OCI-LY3 (cell line): ENCODE data around the gene RIPK4.

Source experiments
- H2AFZ ChIP-seq: fragments of 200-600, 300-600 bp; shearing (Covaris generic); 2 replicates; pipeline ENCODE4 v1.6.0; 2014; ENCODE audit warnings: antibody characterized with exemption, low read depth, low read length
- H3K27ac ChIP-seq: fragments of 200-600, 300-600 bp; sonication (generic); 2 replicates; pipeline ENCODE4 v1.5.1; 2014; ENCODE audit warnings: mild to moderate bottlenecking, low read length, moderate library complexity, mixed read lengths
- H3K27me3 ChIP-seq: fragments of 200-600, 300-600 bp; sonication (generic); 2 replicates; pipeline ENCODE4 v1.6.1; 2014; ENCODE audit warnings: low read depth, low read length, mixed read lengths
- H3K36me3 ChIP-seq: fragments of 200-600, 300-600 bp; sonication (generic); replicated peaks from 2 replicates; pipeline ENCODE3; 2014; ENCODE audit warnings: low read depth, low read length, mixed read lengths
- H3K4me1 ChIP-seq: fragments of 300-600, 200-600 bp; sonication (generic); 2 replicates; pipeline ENCODE4 v1.6.1; 2014; ENCODE audit warnings: low read length, mixed read lengths
- H3K4me2 ChIP-seq: fragments of 200-600, 300-600 bp; sonication (generic); 2 replicates; pipeline ENCODE4 v1.6.1; 2014; ENCODE audit warnings: low read length, mixed read lengths
- H3K4me3 ChIP-seq: fragments of 300-600, 200-600 bp; sonication (generic); 2 replicates; pipeline ENCODE4 v1.5.1; 2014; ENCODE audit warnings: antibody characterized with exemption, mild to moderate bottlenecking, low read length, moderate library complexity
- H3K79me2 ChIP-seq: fragments of 300-600, 200-600 bp; shearing (Covaris generic); 2 replicates; pipeline ENCODE4 v1.6.1; 2014; ENCODE audit warnings: mild to moderate bottlenecking, low read length, mixed read lengths
- H3K9ac ChIP-seq: fragments of 300-600, 200-600 bp; shearing (Covaris generic); 2 replicates; pipeline ENCODE4 v1.6.0; 2014; ENCODE audit warnings: mild to moderate bottlenecking, low read length, moderate library complexity
- H3K9me3 ChIP-seq: fragments of 200-600, 300-600 bp; shearing (Covaris generic); 2 replicates; pipeline ENCODE4 v1.6.1; 2014; ENCODE audit warnings: low read length, mixed read lengths; ENCODE audit not compliant: insufficient read depth
- H4K20me1 ChIP-seq: fragments of 200-600, 300-600 bp; sonication (generic); 2 replicates; pipeline ENCODE4 v1.6.1; 2016; ENCODE audit warnings: low read length, mixed read lengths; ENCODE audit not compliant: insufficient read depth
- EZH2phosphoT487 ChIP-seq: fragments of 200-600 bp; shearing (Covaris generic); IDR thresholded peaks from 2 replicates; pipeline ENCODE4 v1.6.1; 2018; ENCODE audit warnings: antibody characterized with exemption, mixed run types, low read depth
- TF ChIP-seq, protein P1 (sequence below): fragments of 200-600, 300-600 bp; sonication (generic); IDR thresholded peaks from 2 replicates; pipeline ENCODE4 v1.5.1; 2014; ENCODE audit warnings: antibody characterized with exemption, low read length, low read depth

The RIPK4 gene

GRCh38 chr21:41806773-41807172 lies 39.9 kb upstream of the RIPK4 start:
- no peaks in the 10 kb centered on the region for H3K9me3 ChIP-seq
- no peak overlapping the region for H3K9ac ChIP-seq
- TF ChIP-seq, protein P1, sequence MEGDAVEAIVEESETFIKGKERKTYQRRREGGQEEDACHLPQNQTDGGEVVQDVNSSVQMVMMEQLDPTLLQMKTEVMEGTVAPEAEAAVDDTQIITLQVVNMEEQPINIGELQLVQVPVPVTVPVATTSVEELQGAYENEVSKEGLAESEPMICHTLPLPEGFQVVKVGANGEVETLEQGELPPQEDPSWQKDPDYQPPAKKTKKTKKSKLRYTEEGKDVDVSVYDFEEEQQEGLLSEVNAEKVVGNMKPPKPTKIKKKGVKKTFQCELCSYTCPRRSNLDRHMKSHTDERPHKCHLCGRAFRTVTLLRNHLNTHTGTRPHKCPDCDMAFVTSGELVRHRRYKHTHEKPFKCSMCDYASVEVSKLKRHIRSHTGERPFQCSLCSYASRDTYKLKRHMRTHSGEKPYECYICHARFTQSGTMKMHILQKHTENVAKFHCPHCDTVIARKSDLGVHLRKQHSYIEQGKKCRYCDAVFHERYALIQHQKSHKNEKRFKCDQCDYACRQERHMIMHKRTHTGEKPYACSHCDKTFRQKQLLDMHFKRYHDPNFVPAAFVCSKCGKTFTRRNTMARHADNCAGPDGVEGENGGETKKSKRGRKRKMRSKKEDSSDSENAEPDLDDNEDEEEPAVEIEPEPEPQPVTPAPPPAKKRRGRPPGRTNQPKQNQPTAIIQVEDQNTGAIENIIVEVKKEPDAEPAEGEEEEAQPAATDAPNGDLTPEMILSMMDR, result no peak
- no peak for TF ChIP-seq EZH2phosphoT487
- no peaks in the 10 kb centered on the region for H3K79me2 ChIP-seq
- H3K36me3 ChIP-seq, result peaks cover 3% of the 10 kb centered on the region
- no peak overlapping the region for H3K4me2 ChIP-seq
- no peaks in the 10 kb centered on the region for H3K4me1 ChIP-seq
- H4K20me1 ChIP-seq, result no peaks in the 10 kb centered on the region
- no peak overlapping the region for H2AFZ ChIP-seq
- H3K27ac ChIP-seq, result no peak overlapping the region
- H3K4me3 ChIP-seq, result no peak overlapping the region
- no peaks in the 10 kb centered on the region for H3K27me3 ChIP-seq

DNA sequence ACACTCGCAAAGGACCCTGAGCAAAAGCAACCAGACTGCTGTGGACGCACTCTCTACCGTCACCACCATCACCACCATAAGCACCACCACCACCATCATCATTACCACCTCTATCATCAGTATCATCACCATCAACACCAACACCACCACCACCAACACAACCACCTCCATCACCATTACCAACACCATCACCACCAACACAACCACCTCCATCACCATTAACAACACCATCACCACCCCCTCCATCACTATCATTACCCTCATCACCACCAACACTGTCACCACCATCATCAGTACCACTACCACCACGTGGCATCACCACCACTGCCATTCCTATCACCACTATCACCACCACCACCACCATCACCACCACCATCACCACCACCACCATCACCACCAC lies 38.8 kb upstream of the RIPK4 start:
- Histone ChIP-seq H3K9me3 (no peaks in the 10 kb centered on the region), H3K4me1 (no peaks in the 10 kb centered on the region), H3K4me2 (no peak overlapping the region), H2AFZ (no peak overlapping the region), H3K36me3 (peaks cover 3% of the 10 kb centered on the region), H3K9ac (no peak overlapping the region), H4K20me1 (no peaks in the 10 kb centered on the region), H3K27me3 (no peaks in the 10 kb centered on the region), H3K4me3 (no peak overlapping the region), H3K27ac (no peak overlapping the region), H3K79me2 (no peaks in the 10 kb centered on the region)
- TF ChIP-seq, protein P1, result no peak
- TF ChIP-seq EZH2phosphoT487, result no peak

- no peak overlapping the region for H3K27ac ChIP-seq
- H3K79me2 ChIP-seq, result no peaks in the 10 kb centered on the region
- H3K36me3 ChIP-seq, result peaks cover 3% of the 10 kb centered on the region
- H2AFZ ChIP-seq, result no peak overlapping the region
- H3K9ac ChIP-seq, result no peak overlapping the region
- no peaks in the 10 kb centered on the region for H3K27me3 ChIP-seq
- no peaks in the 10 kb centered on the region for H3K9me3 ChIP-seq
- no peak overlapping the region for H3K4me3 ChIP-seq
- no peaks in the 10 kb centered on the region for H3K4me1 ChIP-seq
- no peaks in the 10 kb centered on the region for H4K20me1 ChIP-seq
- H3K4me2 ChIP-seq, result no peak overlapping the region
- TF ChIP-seq, protein P1, result no peak
- no peak for TF ChIP-seq EZH2phosphoT487
Observed at GRCh38 chr21:41805038-41805437, 38.2 kb upstream of the RIPK4 start.

GRCh38 chr21:41804381-41804780 lies 37.5 kb upstream of the RIPK4 start:
- Histone ChIP-seq H3K36me3 (peaks cover 3% of the 10 kb centered on the region), H3K27ac (no peak overlapping the region), H3K4me2 (no peak overlapping the region)

More at GRCh38 chr21:41804381-41804780, 37.5 kb upstream of the RIPK4 start:
- Histone ChIP-seq H3K4me1 (no peaks in the 10 kb centered on the region), H4K20me1 (no peaks in the 10 kb centered on the region), H3K27me3 (no peaks in the 10 kb centered on the region), H3K79me2 (no peaks in the 10 kb centered on the region), H3K9ac (no peak overlapping the region), H3K9me3 (no peaks in the 10 kb centered on the region), H3K4me3 (no peak overlapping the region), H2AFZ (no peak overlapping the region)
- no peak for TF ChIP-seq EZH2phosphoT487
- TF ChIP-seq, protein P1, result no peak
